ENCODE measurements around the gene PRKCB. TPM values are rescaled to one million over a fixed set of nuclear protein-coding genes. Genes with fewer than 3 reads are reported as not detected.
"Not testable (repeated sequence)": the region's sequence is repeated elsewhere in the genome, so short reads cannot be mapped to it uniquely, and the experiment has no call there.

Gene PRKCB
- total RNA-seq, 3 donors from 2014 or later = 41.4 to 66.8 (median 63.3) TPM

GRCh38 chr16:24027466-24027865 is 191.7 kb downstream of the PRKCB start:
- Mint-ChIP-seq H3K4me3 (no peak overlapping the region), H3K36me3 (ENCODE audit: insufficient read depth) (peaks cover 20% of the 10 kb centered on the region), H3K4me1 (ENCODE audit: low read depth) (peaks cover 30% of the 10 kb centered on the region), H3K9me3 (no peaks in the 10 kb centered on the region), H3K27me3 (ENCODE audit: low read depth) (no peaks in the 10 kb centered on the region)
- DNase-seq (no peak), ATAC-seq (no peak)

GRCh38 chr16:24029841-24030240 is 194.1 kb downstream of the PRKCB start:
- Mint-ChIP-seq H3K4me1 (ENCODE audit: low read depth) (peaks cover 43% of the 10 kb centered on the region), H3K36me3 (ENCODE audit: insufficient read depth) (peaks cover 31% of the 10 kb centered on the region)
- ATAC-seq; DNase-seq; H3K4me3 Mint-ChIP-seq; H3K9me3 Mint-ChIP-seq; H3K27me3 Mint-ChIP-seq (ENCODE audit: low read depth): not testable (repeated sequence)

DNA sequence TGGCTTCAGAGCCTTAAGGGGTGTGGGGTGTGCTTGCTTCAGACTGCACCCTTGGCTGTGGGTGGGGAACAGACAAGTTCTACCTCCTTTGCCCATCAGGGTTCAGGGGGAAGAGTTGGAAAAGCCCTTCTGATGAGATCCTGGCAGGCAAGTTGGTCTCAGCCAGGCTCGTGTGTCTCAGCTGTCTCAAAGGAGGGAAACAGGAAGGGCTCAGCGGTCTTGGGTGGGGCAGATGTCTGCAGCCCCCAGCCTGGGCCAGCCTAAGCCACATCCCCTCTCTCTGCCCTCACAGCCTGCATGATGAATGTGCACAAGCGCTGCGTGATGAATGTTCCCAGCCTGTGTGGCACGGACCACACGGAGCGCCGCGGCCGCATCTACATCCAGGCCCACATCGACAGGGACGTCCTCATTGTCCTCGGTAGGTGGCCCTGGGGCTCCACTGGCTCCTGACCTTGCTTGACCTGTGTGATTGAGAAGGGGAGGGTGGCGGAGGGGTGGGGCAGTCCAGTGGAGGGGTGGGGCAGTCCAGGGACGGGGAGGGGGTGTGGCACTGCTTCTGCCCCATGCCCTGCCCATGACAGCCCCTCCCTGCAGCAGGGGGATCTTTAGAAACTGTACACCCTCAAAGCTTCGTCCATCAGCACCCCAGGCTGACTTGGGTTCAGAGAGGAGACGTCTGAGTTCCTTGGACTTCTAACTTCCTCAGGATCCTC is 199.5 kb downstream of the PRKCB start:
- Mint-ChIP-seq H3K9me3 (no peaks in the 10 kb centered on the region), H3K4me3 (peak overlapping the region; percentile 54), H3K36me3 (ENCODE audit: insufficient read depth) (peaks cover 34% of the 10 kb centered on the region), H3K4me1 (ENCODE audit: low read depth) (peaks cover 53% of the 10 kb centered on the region), H3K27me3 (ENCODE audit: low read depth) (no peaks in the 10 kb centered on the region)
- DNase-seq (no peak), ATAC-seq (peak; percentile 39 to 62)

GRCh38 chr16:24036038-24036543 is 200.3 kb downstream of the PRKCB start:
- no peak overlapping the region for H3K4me3 Mint-ChIP-seq
- ATAC-seq = no peak
- peaks cover 36% of the 10 kb centered on the region for H3K36me3 Mint-ChIP-seq (ENCODE audit: insufficient read depth)

DNA sequence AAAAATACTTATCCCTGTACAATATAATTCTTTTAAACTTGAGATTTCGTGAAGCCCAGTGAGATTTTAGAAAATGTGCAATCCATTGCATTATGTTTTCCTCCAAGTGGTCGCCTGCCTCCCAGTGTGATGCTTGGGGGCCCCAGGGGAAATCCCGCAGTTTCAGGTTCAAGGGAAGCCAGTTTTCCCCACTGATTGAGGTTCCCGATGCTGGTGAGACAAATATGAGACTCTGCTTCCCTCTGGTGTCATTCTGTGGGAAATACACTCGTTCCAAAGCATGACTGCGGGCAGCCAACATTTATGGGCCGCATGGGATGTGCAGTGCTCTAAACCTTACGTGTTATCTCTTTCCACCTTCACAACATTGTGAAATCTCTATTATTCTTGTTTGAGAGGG is 200.8 kb downstream of the PRKCB start:
- Mint-ChIP-seq H3K4me3 (no peak overlapping the region), H3K9me3 (no peaks in the 10 kb centered on the region), H3K4me1 (ENCODE audit: low read depth) (peaks cover 44% of the 10 kb centered on the region), H3K36me3 (ENCODE audit: insufficient read depth) (peaks cover 32% of the 10 kb centered on the region), H3K27me3 (ENCODE audit: low read depth) (no peaks in the 10 kb centered on the region)
- DNase-seq (peak; percentile 22), ATAC-seq (peak in 1 of 2 donors; percentile 44)

More at GRCh38 chr16:24036038-24036543, 200.3 kb downstream of the PRKCB start:
- Mint-ChIP-seq H3K27me3 (ENCODE audit: low read depth) (no peaks in the 10 kb centered on the region), H3K4me1 (ENCODE audit: low read depth) (peaks cover 49% of the 10 kb centered on the region), H3K9me3 (no peaks in the 10 kb centered on the region)
- DNase-seq = no peak

GRCh38 chr16:24037335-24037734 is 201.6 kb downstream of the PRKCB start:
- Mint-ChIP-seq H3K36me3 (ENCODE audit: insufficient read depth) (peaks cover 26% of the 10 kb centered on the region), H3K4me1 (ENCODE audit: low read depth) (peaks cover 43% of the 10 kb centered on the region), H3K4me3 (no peak overlapping the region), H3K27me3 (ENCODE audit: low read depth) (no peaks in the 10 kb centered on the region), H3K9me3 (no peaks in the 10 kb centered on the region)
- no peak for DNase-seq
- ATAC-seq = no peak

DNA sequence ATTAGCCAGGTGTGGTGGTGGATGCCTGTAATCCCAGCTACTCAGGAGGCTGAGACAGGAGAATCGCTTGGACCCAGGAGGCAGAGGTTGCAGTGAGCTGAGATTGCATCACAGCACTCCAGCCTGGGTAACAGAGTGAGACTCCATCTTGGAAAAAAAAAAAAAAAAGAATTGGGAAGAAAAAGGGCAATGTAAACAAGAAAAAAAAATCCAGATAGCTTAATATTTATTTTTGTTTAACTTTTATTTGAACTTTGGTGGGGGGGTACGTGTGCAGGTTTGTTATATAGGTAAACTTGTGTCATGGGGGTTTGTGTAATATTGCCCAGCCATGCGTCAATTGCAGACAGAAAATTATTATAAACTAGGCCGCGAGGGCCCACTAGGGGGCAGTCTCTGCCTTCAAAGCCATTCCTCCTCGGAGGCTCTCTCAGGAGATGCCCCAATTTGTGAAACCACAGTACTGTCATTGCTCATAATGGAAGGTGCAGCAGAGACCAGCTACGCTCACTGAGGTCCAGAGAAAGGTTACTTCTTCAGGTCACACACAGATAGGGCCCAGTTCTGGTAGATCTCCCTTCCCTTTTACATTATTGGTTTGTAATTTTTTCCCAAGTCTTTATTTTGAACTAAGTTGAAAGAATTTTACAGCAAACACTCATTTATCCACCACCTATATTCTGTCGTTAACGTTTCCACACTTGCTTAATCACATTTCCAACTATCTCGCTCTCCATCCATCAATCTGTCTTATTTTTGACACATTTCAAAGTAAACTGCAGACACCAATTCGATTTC is 206.2 kb downstream of the PRKCB start:
- no peak overlapping the region for H3K4me3 Mint-ChIP-seq
- ATAC-seq = peak; percentile 89 to 90
- no peaks in the 10 kb centered on the region for H3K27me3 Mint-ChIP-seq (ENCODE audit: low read depth)
- peaks cover 24% of the 10 kb centered on the region for H3K36me3 Mint-ChIP-seq (ENCODE audit: insufficient read depth)
- H3K4me1 Mint-ChIP-seq (ENCODE audit: low read depth) = peaks cover 7% of the 10 kb centered on the region
- H3K9me3 Mint-ChIP-seq = no peaks in the 10 kb centered on the region
- peak; percentile 75 for DNase-seq

DNA sequence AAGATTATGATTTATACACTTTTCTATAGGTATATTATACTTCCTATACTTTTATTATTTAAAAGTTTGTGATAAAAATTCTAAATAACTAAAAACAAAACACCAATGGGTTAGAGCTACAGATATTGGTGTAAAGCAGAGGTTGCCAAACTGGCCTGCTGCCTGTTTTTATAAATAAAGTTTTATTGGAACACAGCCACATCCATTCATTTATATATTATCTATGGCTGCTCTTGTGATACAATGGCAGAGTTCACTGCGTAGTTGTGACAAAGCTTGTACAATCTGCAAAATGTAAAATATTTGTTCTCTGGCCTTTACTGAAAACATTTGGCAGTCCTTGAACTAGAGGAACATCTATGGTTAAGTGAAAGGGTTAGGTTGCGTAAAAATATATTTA is 208.7 kb downstream of the PRKCB start:
- peaks cover 25% of the 10 kb centered on the region for H3K36me3 Mint-ChIP-seq (ENCODE audit: insufficient read depth)
- ATAC-seq (no peak), DNase-seq (no peak)
- H3K9me3 Mint-ChIP-seq = no peaks in the 10 kb centered on the region
- peaks cover 18% of the 10 kb centered on the region for H3K4me1 Mint-ChIP-seq (ENCODE audit: low read depth)
- no peaks in the 10 kb centered on the region for H3K27me3 Mint-ChIP-seq (ENCODE audit: low read depth)
- H3K4me3 Mint-ChIP-seq = no peak overlapping the region

DNA sequence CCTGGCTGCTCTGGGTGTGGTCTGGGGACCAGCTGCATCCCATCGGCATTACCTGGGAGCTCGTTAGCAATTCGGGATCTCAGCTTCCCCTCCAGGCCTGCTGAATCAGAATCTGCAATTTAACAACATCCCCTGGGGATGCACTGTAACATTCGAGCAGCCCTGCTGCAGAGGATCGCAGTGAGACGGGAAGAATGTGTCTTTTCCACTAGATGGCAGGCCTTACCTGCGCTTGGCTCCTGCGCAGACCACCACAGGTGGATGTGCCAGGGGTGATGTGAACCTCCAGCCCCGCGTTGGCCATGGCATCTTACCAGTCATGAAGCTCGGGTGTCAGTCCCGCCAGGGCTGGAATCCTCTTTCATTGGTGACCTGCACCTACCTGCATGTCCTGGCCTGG is 209.9 kb downstream of the PRKCB start:
- no peak for ATAC-seq
- peaks cover 21% of the 10 kb centered on the region for H3K4me1 Mint-ChIP-seq (ENCODE audit: low read depth)
- H3K36me3 Mint-ChIP-seq (ENCODE audit: insufficient read depth) = peaks cover 29% of the 10 kb centered on the region
- no peaks in the 10 kb centered on the region for H3K9me3 Mint-ChIP-seq
- DNase-seq = no peak
- H3K27me3 Mint-ChIP-seq (ENCODE audit: low read depth) = no peaks in the 10 kb centered on the region
- H3K4me3 Mint-ChIP-seq = no peak overlapping the region

DNA sequence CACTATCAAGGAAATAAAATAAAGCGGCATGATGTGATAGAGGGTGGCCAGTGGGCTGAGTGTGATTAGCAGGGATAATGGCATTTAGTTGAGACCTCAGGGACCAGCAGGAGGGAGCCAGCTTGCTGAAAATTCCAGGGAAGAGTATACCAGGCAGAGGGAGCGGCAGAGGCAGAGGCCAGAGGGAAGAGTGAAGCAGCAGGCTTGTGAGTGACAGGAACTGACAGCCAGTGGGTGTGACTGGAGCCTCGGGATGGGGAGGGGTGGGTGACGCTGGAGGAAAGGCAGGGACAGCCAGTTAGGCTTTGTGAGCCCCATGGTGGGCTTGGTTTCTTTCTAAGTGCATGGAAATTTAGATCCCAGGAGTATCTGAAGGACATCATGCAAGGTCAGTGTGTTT is 210.7 kb downstream of the PRKCB start:
- Mint-ChIP-seq H3K9me3 (no peaks in the 10 kb centered on the region), H3K36me3 (ENCODE audit: insufficient read depth) (peaks cover 32% of the 10 kb centered on the region), H3K4me3 (no peak overlapping the region), H3K4me1 (ENCODE audit: low read depth) (peaks cover 26% of the 10 kb centered on the region), H3K27me3 (ENCODE audit: low read depth) (no peaks in the 10 kb centered on the region)
- ATAC-seq (no peak), DNase-seq (no peak)

- Mint-ChIP-seq H3K27me3 (ENCODE audit: low read depth) (no peaks in the 10 kb centered on the region), H3K36me3 (ENCODE audit: insufficient read depth) (peaks cover 37% of the 10 kb centered on the region), H3K4me1 (ENCODE audit: low read depth) (peaks cover 20% of the 10 kb centered on the region), H3K9me3 (no peaks in the 10 kb centered on the region), H3K4me3 (no peak overlapping the region)
- DNase-seq = no peak
- no peak for ATAC-seq
These were observed 213.3 kb downstream of the PRKCB start for GRCh38 chr16:24049113-24049512.

- peaks cover 33% of the 10 kb centered on the region for H3K36me3 Mint-ChIP-seq (ENCODE audit: insufficient read depth)
- H3K9me3 Mint-ChIP-seq = no peaks in the 10 kb centered on the region
- peaks cover 20% of the 10 kb centered on the region for H3K4me1 Mint-ChIP-seq (ENCODE audit: low read depth)
- H3K4me3 Mint-ChIP-seq = no peak overlapping the region
- DNase-seq = no peak
- no peaks in the 10 kb centered on the region for H3K27me3 Mint-ChIP-seq (ENCODE audit: low read depth)
- no peak for ATAC-seq
These were observed 215.3 kb downstream of the PRKCB start for GRCh38 chr16:24051125-24051524.

DNA sequence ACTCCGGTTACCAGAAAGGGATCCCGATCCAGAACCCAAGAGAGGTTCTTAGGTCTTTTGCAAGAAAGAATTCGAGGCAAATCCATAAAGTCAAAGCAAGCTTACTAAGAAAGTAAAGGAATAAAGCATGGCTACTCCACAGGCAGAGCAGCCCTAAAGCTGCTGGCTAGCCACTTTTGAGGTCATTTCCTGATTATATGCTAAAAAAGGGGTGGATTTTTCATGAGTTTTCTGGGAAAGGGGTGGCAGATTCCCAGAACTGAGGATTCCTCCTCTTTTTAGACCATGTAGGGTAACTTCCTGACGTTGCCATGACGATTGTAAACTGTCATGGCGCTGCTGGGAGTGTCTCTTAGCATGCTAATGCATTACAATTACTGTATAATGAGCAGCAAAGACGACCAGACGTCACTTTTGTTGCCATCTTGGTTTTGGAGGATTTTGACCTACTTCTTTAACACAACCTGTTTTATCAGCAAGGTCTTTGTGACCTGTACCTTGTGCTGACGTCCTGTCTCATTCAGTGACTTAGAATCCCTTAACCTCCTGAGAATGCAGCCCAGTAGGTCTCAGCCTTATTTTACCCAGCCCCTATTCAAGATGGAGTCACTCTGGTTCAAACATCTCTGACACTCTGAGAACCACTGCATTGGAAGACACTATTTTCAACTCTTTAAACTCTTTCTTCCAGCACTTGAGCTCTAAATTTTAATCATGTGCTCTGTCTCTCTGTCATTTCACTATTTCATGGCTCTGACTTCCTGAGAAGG is 216.7 kb downstream of the PRKCB start:
- DNase-seq (no peak), ATAC-seq (no peak)
- peaks cover 19% of the 10 kb centered on the region for H3K4me1 Mint-ChIP-seq (ENCODE audit: low read depth)
- H3K27me3 Mint-ChIP-seq (ENCODE audit: low read depth) = no peaks in the 10 kb centered on the region
- no peaks in the 10 kb centered on the region for H3K9me3 Mint-ChIP-seq
- no peak overlapping the region for H3K4me3 Mint-ChIP-seq
- peaks cover 36% of the 10 kb centered on the region for H3K36me3 Mint-ChIP-seq (ENCODE audit: insufficient read depth)

All from activated T-cell treated with anti-CD3 and anti-CD28 coated beads, Interleukin-2, amount 50 U/mL, for 4 hours (primary cell).